GM12878 (cell line): Measurements from ENCODE around the gene PEF1. TPM values are rescaled to one million over a fixed set of nuclear protein-coding genes. Genes with fewer than 3 reads are reported as not detected.

Experiments used
- ATAC-seq: fragments of 200-7000 bp; cut with Tn5 transposase; 3 replicates; pipeline ENCODE4 v1.9.1; 2020; ENCODE audit warnings: mild to moderate bottlenecking, moderate library complexity
- BruUV-seq: library from RNA; stranded (reverse); fragments of 400-500 nt; replicated peaks from 2 replicates; lab custom pipeline; 2021; lab: Mats Ljungman, UMichigan
- CTCF ChIA-PET: fragments of 300-600 bp; sonication (Branson Sonifier 250); formaldehyde crosslinking; extraction: SDS; loops from one replicate; lab custom pipeline; 2021; ENCODE audit warnings: inconsistent platforms; lab: Yijun Ruan, JAX
- POLR2A ChIA-PET: fragments of 350-600 bp; formaldehyde crosslinking; extraction: SDS; loops from one replicate; lab custom pipeline; 2021; ENCODE audit warnings: inconsistent platforms; lab: Charles Lee
- RAD21 ChIA-PET: fragments of 300-600 bp; sonication (Branson Sonifier 250); formaldehyde crosslinking; loops from one replicate; lab custom pipeline; 2023; ENCODE audit warnings: antibody characterized with exemption; ENCODE audit not compliant: unreplicated experiment; lab: Charles Lee
- SMC1A ChIA-PET: fragments of 300-600 bp; sonication (Branson Sonifier 250); formaldehyde crosslinking; loops from one replicate; lab custom pipeline; 2023; ENCODE audit not compliant: unreplicated experiment, uncharacterized antibody; lab: Charles Lee
- DNase-seq: peaks from one replicate; pipeline ENCODE4 v3.0.0-alpha.2; 2011; ENCODE audit warnings: low read depth, low spot score
- FAIRE-seq: peaks from 3 replicates; lab custom pipeline; 2011; peaks lifted over from hg19 to GRCh38; lab: Jason Lieb, UNC
- H2AFZ ChIP-seq: 2 replicates; pipeline ENCODE4 v1.6.0; 2011; ENCODE audit warnings: low read depth, low read length, control low read depth; ENCODE audit not compliant: control insufficient read depth
- H3K27ac ChIP-seq: 2 replicates; pipeline ENCODE4 v1.5.1; 2011; ENCODE audit warnings: control low read depth; ENCODE audit not compliant: control insufficient read depth, insufficient read depth
- H3K27me3 ChIP-seq, 2 experiments: replicated peaks in 1 of 2; 2 replicates each; pipeline versions ENCODE4 v1.6.0 to v1.6.1; 2011; ENCODE audit warnings: low read length in 1 of 2; ENCODE audit not compliant: control insufficient read depth in 2 of 2, insufficient read depth in 2 of 2
- H3K36me3 ChIP-seq, 2 experiments: 2 replicates each; pipeline ENCODE4 v1.5.1; 2011; ENCODE audit warnings: low read length in 1 of 2; ENCODE audit not compliant: control insufficient read depth in 2 of 2, insufficient read depth in 2 of 2
- H3K4me1 ChIP-seq: 2 replicates; pipeline ENCODE4 v1.6.1; 2011; ENCODE audit warnings: mild to moderate bottlenecking, low read length, moderate library complexity, mixed read lengths; ENCODE audit not compliant: control insufficient read depth, insufficient read depth
- H3K4me2 ChIP-seq: 2 replicates; pipeline ENCODE4 v1.6.0; 2011; ENCODE audit warnings: control low read depth; ENCODE audit not compliant: control insufficient read depth, insufficient read depth
- H3K4me3 ChIP-seq: fragments of 200-600 bp; sonication (generic); 2 replicates; pipeline ENCODE4 v1.5.1; 2016
- H3K79me2 ChIP-seq: 2 replicates; pipeline ENCODE4 v1.6.0; 2011; ENCODE audit warnings: low read length; ENCODE audit not compliant: control insufficient read depth, insufficient read depth
- H3K9ac ChIP-seq: 2 replicates; pipeline ENCODE4 v1.8.0; 2011; ENCODE audit warnings: low read length, control low read depth, mixed read lengths; ENCODE audit not compliant: control insufficient read depth, insufficient read depth
- H3K9me3 ChIP-seq: replicated peaks from 3 replicates; pipeline ENCODE4 v1.5.1; 2011; ENCODE audit warnings: mild to moderate bottlenecking, low read length; ENCODE audit not compliant: control insufficient read depth, insufficient read depth
- H4K20me1 ChIP-seq: 2 replicates; pipeline ENCODE4 v1.6.0; 2011; ENCODE audit not compliant: control insufficient read depth, insufficient read depth
- BHLHE40 ChIP-seq, 2 experiments: fragments of 450-650 bp in 1 of 2; IDR thresholded peaks; 2 replicates each; pipeline ENCODE4 v1.6.1; 2011 to 2017; ENCODE audit warnings: low read depth in 2 of 2, borderline replicate concordance in 1 of 2, improper control_type of control experiment in 1 of 2, low read length in 1 of 2, mild to moderate bottlenecking in 1 of 2
- DPF2 ChIP-seq: fragments of 450-650 bp; IDR thresholded peaks from 2 replicates; pipeline ENCODE4 v1.6.1; 2017; ENCODE audit warnings: mild to moderate bottlenecking
- IRF4 ChIP-seq: IDR thresholded peaks from 2 replicates; pipeline ENCODE4 v1.6.1; 2011; ENCODE audit warnings: low read depth, low read length
- KAT2A ChIP-seq: conservative IDR thresholded peaks from 2 replicates; pipeline ENCODE4 v1.6.1; 2011; ENCODE audit warnings: low read depth, low read length; ENCODE audit not compliant: control insufficient read depth
- RAD21 ChIP-seq: IDR thresholded peaks from 2 replicates; pipeline ENCODE4 v1.6.1; 2011; ENCODE audit warnings: mild to moderate bottlenecking, low read depth, low read length, moderate library complexity; ENCODE audit not compliant: insufficient read depth
- RUNX3 ChIP-seq: IDR thresholded peaks from 2 replicates; pipeline ENCODE4 v1.6.1; 2012; ENCODE audit warnings: low read length, inconsistent platforms
- SMC3 ChIP-seq: IDR thresholded peaks from 2 replicates; pipeline ENCODE4 v1.6.1; 2011; ENCODE audit warnings: low read length, improper control_type of control experiment, borderline replicate concordance
- STAT1 ChIP-seq: fragments of 450-650 bp; conservative IDR thresholded peaks from 2 replicates; pipeline ENCODE4 v1.6.1; 2014; ENCODE audit warnings: antibody characterized with exemption, mild to moderate bottlenecking
- WRNIP1 ChIP-seq: IDR thresholded peaks from 2 replicates; pipeline ENCODE4 v1.6.1; 2011; ENCODE audit warnings: low read depth, low read length, improper control_type of control experiment, borderline replicate concordance
- YY1 ChIP-seq: IDR thresholded peaks from 2 replicates; pipeline ENCODE4 v1.6.1; 2011; ENCODE audit warnings: low read depth, mild to moderate bottlenecking, low read length
- WGBS: methylation state at CpG from one replicate; pipeline ENCODE4 v1.1.6; 2016; ENCODE audit warnings: low lambda C conversion rate; ENCODE audit not compliant: insufficient replicate concordance, insufficient coverage; ENCODE audit errors: missing lambda C conversion rate; 5-methylcytosine and 5-hydroxymethylcytosine counted together
- in situ Hi-C: fragments of 300-500 bp; cut with MboI; formaldehyde crosslinking; loops from 9 replicates; pipeline ENCODE4 v1.14.3; 2018; ENCODE audit warnings: mixed read lengths
- intact Hi-C: fragments of 100-400 bp; cut with micrococcal nuclease; formaldehyde crosslinking; loops from one replicate; pipeline ENCODE4 v1.14.2; 2022; ENCODE audit not compliant: unreplicated experiment
- polyA plus RNA-seq, 11 experiments: library from polyadenylated mRNA; depleted of rRNA in 4 of 11; unstranded in 6 of 11; stranded (reverse) in 5 of 11; fragments of >200 nt; fragmentation: Nextera tagmentation in 4 of 11; fragmentation: Illumina TruSeq in 1 of 11; extraction: Ambion mirVana in 4 of 11; extraction: Trizol in 1 of 11; gene quantifications; 1 replicate in 1 of 11; 2 replicates in 10 of 11; pipeline versions ENCODE4 v1.2.1 to v1.2.3, GENCODE V29; 2011 to 2016; ENCODE audit warnings: inconsistent platforms in 2 of 11, missing spikeins in 2 of 11, low read depth in 1 of 11
- total RNA-seq, 4 experiments: library from RNA; depleted of rRNA in 3 of 4; stranded (reverse); fragments of >200 nt in 3 of 4; fragmentation: Illumina TruSeq in 1 of 4; extraction: Trizol in 1 of 4; gene quantifications; 2 replicates each; pipeline versions ENCODE4 v1.2.1 to v1.2.3, GENCODE V29; 2013 to 2021
- TF ChIP-seq, protein P1 (sequence below), 3 experiments: IDR thresholded peaks in 2 of 3; conservative IDR thresholded peaks in 1 of 3; 2 replicates each; pipeline ENCODE4 v1.5.1; 2011; ENCODE audit warnings: low read depth in 3 of 3, low read length in 3 of 3, mild to moderate bottlenecking in 3 of 3, control low read depth in 2 of 3, moderate library complexity in 2 of 3, inconsistent platforms in 1 of 3, mixed read lengths in 1 of 3; ENCODE audit not compliant: control insufficient read depth in 2 of 3, insufficient read depth in 1 of 3; ENCODE audit errors: extremely low read depth in 1 of 3

Gene PEF1
- total and polyA plus RNA-seq, 10 of the 15 experiments (the other 5 are each of a cell fraction or from before 2014, with no cell fraction given): 27.1 to 107 (median 79.0) TPM

DNA sequence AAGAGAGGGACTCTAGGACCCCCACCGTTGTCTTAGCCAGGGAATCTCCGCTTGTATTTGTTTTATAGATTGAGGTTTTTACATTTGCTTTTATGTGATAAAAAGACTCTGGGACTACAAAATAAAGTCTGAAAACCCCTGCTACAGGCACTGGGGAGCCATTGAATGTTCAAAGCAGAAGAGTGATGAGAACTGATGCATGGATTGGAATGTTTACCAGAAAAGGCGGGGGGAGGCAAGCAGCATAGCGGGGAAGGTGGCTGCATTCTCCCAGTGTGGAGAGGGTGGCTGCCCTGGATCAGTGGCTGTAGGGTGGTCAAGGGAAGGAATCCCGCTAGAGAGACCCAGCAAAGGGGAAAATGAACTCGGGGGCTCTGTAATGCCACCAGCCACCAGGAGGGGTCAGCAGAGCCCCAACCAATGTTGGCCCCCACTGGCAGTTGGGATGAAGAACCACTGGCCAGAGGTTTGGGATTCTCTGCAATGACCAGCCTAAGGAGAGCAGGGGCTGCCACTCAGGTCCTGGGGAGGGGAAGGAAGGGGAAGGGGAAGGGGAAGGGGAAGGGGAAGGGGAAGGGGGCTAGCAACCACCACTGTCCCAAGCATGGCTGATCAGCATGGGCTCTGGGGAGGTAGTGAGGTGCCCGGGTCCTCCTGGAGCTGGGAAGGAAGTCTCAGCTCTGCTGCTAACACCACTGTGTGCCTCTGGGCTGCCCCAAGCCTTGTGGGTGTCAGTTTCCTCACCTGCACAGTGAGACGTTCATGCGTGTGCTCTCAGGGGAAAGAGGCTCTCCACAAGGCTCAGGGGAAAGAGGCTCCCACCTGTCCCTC is 19.2 kb upstream of the PEF1 start:
- Histone ChIP-seq H3K27me3 (no peaks in the 10 kb centered on the region; a peak in 1 of 4 replicates), H3K4me2 (no peak overlapping the region)
- intact Hi-C loops: loop anchor here (1.0 to 10.0 kb wide), 6 partner anchors 43 to 401 kb away; no protein-coding TSS in a partner anchor
- ChIA-PET POLR2A (interaction anchor here (0.8 to 1.4 kb wide), 2 partner anchors 40 to 41 kb away, joined by 3 to 4 read pairs; partner anchors contain the start of gene COL16A1), CTCF (interaction anchor here (0.6 to 7.0 kb wide), 24 partner anchors 8 to 503 kb away, joined by 3 to 90 read pairs (median 4); partner anchors contain the start of genes COL16A1 and PEF1)
- no TSS peak for BruUV-seq
- TF ChIP-seq IRF4 (no peak), BHLHE40 (IDR thresholded peaks at IDR 0.05; ENCODE audit: borderline replicate concordance in 1 of 2, low read depth in 2 of 2, low read length in 1 of 2) (no peak), YY1 (peak; percentile 63; the same call in 1 of the 2 replicates), RAD21 (peak; percentile 93), SMC3 (peak; percentile 96), STAT1 (no peak), DPF2 (no peak), WRNIP1 (no peak), KAT2A (no peak), RUNX3 (0 out of 2 replicates have a peak, but pooled peaks have one; percentile 3)
- TF ChIP-seq, protein P1, sequence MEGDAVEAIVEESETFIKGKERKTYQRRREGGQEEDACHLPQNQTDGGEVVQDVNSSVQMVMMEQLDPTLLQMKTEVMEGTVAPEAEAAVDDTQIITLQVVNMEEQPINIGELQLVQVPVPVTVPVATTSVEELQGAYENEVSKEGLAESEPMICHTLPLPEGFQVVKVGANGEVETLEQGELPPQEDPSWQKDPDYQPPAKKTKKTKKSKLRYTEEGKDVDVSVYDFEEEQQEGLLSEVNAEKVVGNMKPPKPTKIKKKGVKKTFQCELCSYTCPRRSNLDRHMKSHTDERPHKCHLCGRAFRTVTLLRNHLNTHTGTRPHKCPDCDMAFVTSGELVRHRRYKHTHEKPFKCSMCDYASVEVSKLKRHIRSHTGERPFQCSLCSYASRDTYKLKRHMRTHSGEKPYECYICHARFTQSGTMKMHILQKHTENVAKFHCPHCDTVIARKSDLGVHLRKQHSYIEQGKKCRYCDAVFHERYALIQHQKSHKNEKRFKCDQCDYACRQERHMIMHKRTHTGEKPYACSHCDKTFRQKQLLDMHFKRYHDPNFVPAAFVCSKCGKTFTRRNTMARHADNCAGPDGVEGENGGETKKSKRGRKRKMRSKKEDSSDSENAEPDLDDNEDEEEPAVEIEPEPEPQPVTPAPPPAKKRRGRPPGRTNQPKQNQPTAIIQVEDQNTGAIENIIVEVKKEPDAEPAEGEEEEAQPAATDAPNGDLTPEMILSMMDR (IDR thresholded peaks at IDR 0.05 in 2 of 3, conservative IDR thresholded peaks at IDR 0.05 in 1 of 3; ENCODE audit: control insufficient read depth in 2 of 3, extremely low read depth in 1 of 3, insufficient read depth in 1 of 3, low read depth in 3 of 3, low read length in 3 of 3): peak; percentile 92 to 95 (median 95)
- TF ChIP-seq, all 136 proteins: peak for 5
- Histone ChIP-seq H3K9me3 (no peaks in the 10 kb centered on the region), H3K79me2 (no peaks in the 10 kb centered on the region), H3K9ac (no peak overlapping the region), H2AFZ (no peak overlapping the region), H3K27ac (no peak overlapping the region), H3K36me3 (no peaks in the 10 kb centered on the region), H4K20me1 (no peaks in the 10 kb centered on the region), H3K4me1 (no peaks in the 10 kb centered on the region), H3K4me3 (no peak overlapping the region)
- peak; percentile 60 for ATAC-seq
- SMC1A ChIA-PET: interaction anchor here (0.7 to 5.7 kb wide), 10 partner anchors 13 to 399 kb away, joined by 3 to 51 read pairs (median 6); partner anchors contain the start of gene COL16A1
- in situ Hi-C loops: no loop called here
- WGBS: 24% methylated on average over 9 of the region's 9 CpGs
- peak; percentile 44 for FAIRE-seq
- RAD21 ChIA-PET: interaction anchor here (0.6 to 4.5 kb wide), 17 partner anchors 26 to 298 kb away, joined by 3 to 62 read pairs (median 4); partner anchors contain the start of genes COL16A1 and HCRTR1
- no peak for DNase-seq
